Smooth muscle cell (in vitro differentiated cells): ENCODE results near the gene WDR82. TPM values are rescaled to one million over a fixed set of nuclear protein-coding genes. Genes with fewer than 3 reads are reported as not detected.

Experiments used
- DNase-seq: peaks from one replicate; lab custom pipeline; 2025; ENCODE audit not compliant: unreplicated experiment; lab: John Stamatoyannopoulos, UW
- H2AFZ ChIP-seq: fragments of 200-600 bp; sonication (generic); 2 replicates; pipeline ENCODE4 v1.6.0; 2016; ENCODE audit warnings: antibody characterized with exemption, low read depth, mild to moderate bottlenecking
- H3F3A ChIP-seq: fragments of 200-600 bp; sonication (generic); 2 replicates; pipeline ENCODE4 v1.6.0; 2017; ENCODE audit warnings: antibody characterized with exemption, low read depth
- H3K27ac ChIP-seq: fragments of 200-600 bp; sonication (generic); 2 replicates; pipeline ENCODE4 v1.5.1; 2016; ENCODE audit warnings: low read depth, mild to moderate bottlenecking
- H3K27me3 ChIP-seq: fragments of 200-600 bp; sonication (generic); 2 replicates; pipeline ENCODE4 v1.6.1; 2016; ENCODE audit warnings: low read depth, mild to moderate bottlenecking
- H3K36me3 ChIP-seq: fragments of 200-600 bp; sonication (generic); 2 replicates; pipeline ENCODE4 v1.5.1; 2016; ENCODE audit warnings: low read depth
- H3K4me1 ChIP-seq: fragments of 200-600 bp; sonication (generic); 2 replicates; pipeline ENCODE4 v1.5.1; 2016; ENCODE audit warnings: low read depth
- H3K4me2 ChIP-seq: fragments of 200-600 bp; sonication (generic); 2 replicates; pipeline ENCODE4 v1.6.0; 2016; ENCODE audit warnings: mild to moderate bottlenecking
- H3K4me3 ChIP-seq: fragments of 200-600 bp; sonication (generic); 2 replicates; pipeline ENCODE4 v1.5.1; 2016; ENCODE audit warnings: mild to moderate bottlenecking
- H3K79me2 ChIP-seq: fragments of 200-600 bp; sonication (generic); 2 replicates; pipeline ENCODE4 v1.6.0; 2016; ENCODE audit warnings: low read depth, mild to moderate bottlenecking
- H3K9ac ChIP-seq: fragments of 200-600 bp; sonication (generic); 2 replicates; pipeline ENCODE4 v1.6.0; 2016; ENCODE audit warnings: low read depth
- H3K9me3 ChIP-seq: fragments of 200-600 bp; sonication (generic); replicated peaks from 2 replicates; pipeline ENCODE4 v1.5.1; 2016; ENCODE audit warnings: low read depth
- H4K20me1 ChIP-seq: fragments of 200-600 bp; sonication (generic); 2 replicates; pipeline ENCODE4 v1.6.0; 2016; ENCODE audit warnings: low read depth
- WGBS: methylation state at CpG from one replicate; pipeline ENCODE4 v1.1.7; 2016; ENCODE audit warnings: low lambda C conversion rate; 5-methylcytosine and 5-hydroxymethylcytosine counted together
- polyA plus RNA-seq: library from polyadenylated mRNA; unstranded; fragments of >200 nt; fragmentation: Nextera tagmentation; extraction: Ambion mirVana; gene quantifications from 2 replicates; pipeline ENCODE4 v1.2.1, GENCODE V29; 2016
- total RNA-seq: library from RNA; depleted of rRNA; stranded (reverse); fragments of >200 nt; gene quantifications from 2 replicates; pipeline ENCODE4 v1.2.3, GENCODE V29; 2014
- TF ChIP-seq, protein P1 (sequence below): fragments of 200-600 bp; sonication (generic); IDR thresholded peaks from 2 replicates; pipeline ENCODE4 v1.5.1; 2017; ENCODE audit warnings: borderline replicate concordance, mild to moderate bottlenecking, antibody characterized with exemption; ENCODE audit not compliant: insufficient read depth, poor library complexity, severe bottlenecking

The WDR82 gene
- total and polyA plus RNA-seq, 2 experiments from 2014 or later = 26.1 to 48.3 TPM

GRCh38 chr3:52289747-52290595, 11.5 kb upstream of the WDR82 start:
- no peak overlapping the region for H3K27ac ChIP-seq
- TF ChIP-seq, protein P1, sequence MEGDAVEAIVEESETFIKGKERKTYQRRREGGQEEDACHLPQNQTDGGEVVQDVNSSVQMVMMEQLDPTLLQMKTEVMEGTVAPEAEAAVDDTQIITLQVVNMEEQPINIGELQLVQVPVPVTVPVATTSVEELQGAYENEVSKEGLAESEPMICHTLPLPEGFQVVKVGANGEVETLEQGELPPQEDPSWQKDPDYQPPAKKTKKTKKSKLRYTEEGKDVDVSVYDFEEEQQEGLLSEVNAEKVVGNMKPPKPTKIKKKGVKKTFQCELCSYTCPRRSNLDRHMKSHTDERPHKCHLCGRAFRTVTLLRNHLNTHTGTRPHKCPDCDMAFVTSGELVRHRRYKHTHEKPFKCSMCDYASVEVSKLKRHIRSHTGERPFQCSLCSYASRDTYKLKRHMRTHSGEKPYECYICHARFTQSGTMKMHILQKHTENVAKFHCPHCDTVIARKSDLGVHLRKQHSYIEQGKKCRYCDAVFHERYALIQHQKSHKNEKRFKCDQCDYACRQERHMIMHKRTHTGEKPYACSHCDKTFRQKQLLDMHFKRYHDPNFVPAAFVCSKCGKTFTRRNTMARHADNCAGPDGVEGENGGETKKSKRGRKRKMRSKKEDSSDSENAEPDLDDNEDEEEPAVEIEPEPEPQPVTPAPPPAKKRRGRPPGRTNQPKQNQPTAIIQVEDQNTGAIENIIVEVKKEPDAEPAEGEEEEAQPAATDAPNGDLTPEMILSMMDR = no peak
- no peak for DNase-seq
- no peaks in the 10 kb centered on the region for H3K36me3 ChIP-seq
- peak overlapping the region; percentile 23 for H3K4me3 ChIP-seq
- H3K27me3 ChIP-seq = no peaks in the 10 kb centered on the region
- H3K4me1 ChIP-seq = peaks cover 11% of the 10 kb centered on the region
- H2AFZ ChIP-seq = no peak overlapping the region
- H3K79me2 ChIP-seq = peaks cover 10% of the 10 kb centered on the region
- no peak overlapping the region for H3K4me2 ChIP-seq
- WGBS = 91% methylated on average over 15 of the region's 15 CpGs
- no peaks in the 10 kb centered on the region for H4K20me1 ChIP-seq
- H3F3A ChIP-seq = no peaks in the 10 kb centered on the region
- no peak overlapping the region for H3K9ac ChIP-seq
- H3K9me3 ChIP-seq = no peaks in the 10 kb centered on the region

- H3K4me2 ChIP-seq = no peak overlapping the region
- 88% methylated on average over 1 of the region's 1 CpG for WGBS
Observed at GRCh38 chr3:52289338-52289746, 10.9 kb upstream of the WDR82 start.

DNA sequence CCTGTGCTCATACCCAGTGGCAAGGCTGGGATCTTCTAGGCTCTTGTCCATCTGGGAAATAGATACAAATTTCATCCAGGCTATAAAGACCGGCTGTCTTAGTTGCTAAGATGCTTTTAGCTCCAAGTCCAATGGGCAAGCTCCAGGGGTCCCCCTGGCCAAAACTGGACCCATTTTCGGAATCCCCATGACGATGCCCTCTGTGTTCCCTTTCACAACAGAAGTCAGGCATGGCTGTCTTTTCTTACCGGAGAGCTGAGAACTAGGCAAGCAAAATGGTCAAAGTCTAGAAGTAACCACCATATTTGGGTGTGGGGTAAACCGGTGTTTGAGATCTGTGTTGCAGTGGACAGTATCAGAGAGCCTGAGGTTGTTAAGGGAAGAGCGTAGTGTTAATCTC, 10.2 kb upstream of the WDR82 start:
- Histone ChIP-seq H4K20me1 (no peaks in the 10 kb centered on the region), H3K27ac (no peak overlapping the region), H3F3A (no peaks in the 10 kb centered on the region), H3K27me3 (no peaks in the 10 kb centered on the region), H3K9me3 (no peaks in the 10 kb centered on the region), H3K79me2 (peaks cover 10% of the 10 kb centered on the region), H3K9ac (no peak overlapping the region), H3K36me3 (no peaks in the 10 kb centered on the region), H3K4me2 (peak overlapping the region; percentile 86), H2AFZ (no peak overlapping the region), H3K4me3 (peak overlapping the region; percentile 75), H3K4me1 (peaks cover 11% of the 10 kb centered on the region)
- WGBS = 97% methylated on average over 6 of the region's 6 CpGs
- TF ChIP-seq, protein P1 = no peak
- DNase-seq = no peak

More at GRCh38 chr3:52289338-52289746, 10.9 kb upstream of the WDR82 start:
- no peaks in the 10 kb centered on the region for H3F3A ChIP-seq
- no peak overlapping the region for H3K27ac ChIP-seq
- H3K9me3 ChIP-seq = no peaks in the 10 kb centered on the region
- H3K4me3 ChIP-seq = no peak overlapping the region
- peaks cover 11% of the 10 kb centered on the region for H3K4me1 ChIP-seq
- H3K27me3 ChIP-seq = no peaks in the 10 kb centered on the region
- H4K20me1 ChIP-seq = no peaks in the 10 kb centered on the region
- DNase-seq = no peak
- TF ChIP-seq, protein P1 = no peak
- H3K79me2 ChIP-seq = peaks cover 10% of the 10 kb centered on the region
- no peaks in the 10 kb centered on the region for H3K36me3 ChIP-seq
- no peak overlapping the region for H2AFZ ChIP-seq
- no peak overlapping the region for H3K9ac ChIP-seq
